ENCODE measurements around the gene HS3ST5. TPM values are rescaled to one million over a fixed set of nuclear protein-coding genes. Genes with fewer than 3 reads are reported as not detected.
"Not testable (repeated sequence)": the region's sequence is repeated elsewhere in the genome, so short reads cannot be mapped to it uniquely, and the experiment has no call there.

The HS3ST5 gene
- total RNA-seq, 3 donors from 2014 or later, result not detected

GRCh38 chr6:114319749-114320148 lies 23.1 kb downstream of the HS3ST5 start:
- TF ChIP-seq POLR2A (IDR thresholded peaks at IDR 0.05) (no peak), POLR2AphosphoS5 (IDR thresholded peaks at IDR 0.05) (no peak), CTCF (IDR thresholded peaks at IDR 0.05) (no peak)
- Histone ChIP-seq H3K4me3 (no peak overlapping the region), H3K9me3 (no peaks in the 10 kb centered on the region), H3K4me1 (no peaks in the 10 kb centered on the region), H3K36me3 (no peaks in the 10 kb centered on the region), H3K27ac (no peak overlapping the region), H3K27me3 (no peaks in the 10 kb centered on the region)
- no peak for DNase-seq (ENCODE audit: low spot score in 2 of 2)
- intact Hi-C loops (cut with DNase I; ENCODE audit: low total_unique reads), result no loop called here

DNA sequence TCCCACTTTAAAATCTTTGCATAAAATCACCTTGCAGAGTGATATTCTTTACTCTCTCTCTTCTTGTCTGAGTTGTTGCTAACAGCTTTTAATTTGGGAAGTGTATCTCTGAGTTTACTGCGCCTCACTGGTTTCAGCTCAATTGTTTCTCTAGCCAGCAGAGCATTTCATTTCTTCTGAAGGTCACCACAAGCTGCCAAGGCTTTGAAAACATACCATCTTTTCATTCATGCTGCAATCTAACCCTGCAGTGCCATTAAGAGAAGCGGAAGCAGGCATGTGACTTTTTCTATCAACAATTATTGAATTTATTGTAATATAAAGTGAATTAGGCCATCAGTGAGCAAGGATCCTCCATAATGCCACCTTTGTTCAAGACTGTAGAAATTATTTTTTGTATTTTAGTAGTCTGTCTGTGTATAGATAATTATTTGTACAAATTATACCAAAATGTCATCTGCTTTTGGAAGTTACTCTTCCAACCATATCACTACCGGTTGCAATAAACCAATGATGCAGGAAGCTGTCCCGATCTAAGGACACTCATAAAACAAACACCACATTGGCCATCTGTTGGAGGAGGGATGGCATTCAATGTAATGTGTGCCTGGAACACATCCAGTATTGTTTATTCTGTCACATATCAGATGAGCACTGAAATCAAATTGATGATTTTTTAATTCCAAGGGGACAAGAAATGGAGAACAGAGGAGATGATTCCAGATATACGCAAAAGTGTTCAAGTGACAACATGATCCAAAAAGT lies 26.8 kb downstream of the HS3ST5 start:
- intact Hi-C loops (cut with DNase I; ENCODE audit: low total_unique reads), result no loop called here

GRCh38 chr6:114313816-114314215 lies 29.0 kb downstream of the HS3ST5 start:
- H3K4me3 ChIP-seq; H3K27me3 ChIP-seq; H3K27ac ChIP-seq; H3K9me3 ChIP-seq; H3K36me3 ChIP-seq; H3K4me1 ChIP-seq; intact Hi-C loops (cut with DNase I; ENCODE audit: low total_unique reads); DNase-seq (ENCODE audit: low spot score in 2 of 2): not testable (repeated sequence)

More for the DNA sequence above, 26.8 kb downstream of the HS3ST5 start:
- Histone ChIP-seq H3K36me3 (no peaks in the 10 kb centered on the region), H3K9me3 (no peaks in the 10 kb centered on the region), H3K4me1 (no peaks in the 10 kb centered on the region), H3K27ac (no peak overlapping the region), H3K4me3 (no peak overlapping the region), H3K27me3 (no peaks in the 10 kb centered on the region)
- no peak for DNase-seq (ENCODE audit: low spot score in 2 of 2)
- TF ChIP-seq CTCF (IDR thresholded peaks at IDR 0.05) (no peak), POLR2A (IDR thresholded peaks at IDR 0.05) (no peak), POLR2AphosphoS5 (IDR thresholded peaks at IDR 0.05) (no peak)

- DNase-seq (ENCODE audit: low spot score in 2 of 2), result no peak
- intact Hi-C loops (cut with DNase I; ENCODE audit: low total_unique reads), result no loop called here
- Histone ChIP-seq H3K9me3 (no peaks in the 10 kb centered on the region), H3K27me3 (no peaks in the 10 kb centered on the region), H3K36me3 (no peaks in the 10 kb centered on the region), H3K4me1 (no peaks in the 10 kb centered on the region), H3K4me3 (no peak overlapping the region), H3K27ac (no peak overlapping the region)
- TF ChIP-seq POLR2A (IDR thresholded peaks at IDR 0.05), result no peak
- TF ChIP-seq CTCF (IDR thresholded peaks at IDR 0.05), result no peak
- no peak for TF ChIP-seq POLR2AphosphoS5 (IDR thresholded peaks at IDR 0.05)
Measured at GRCh38 chr6:114312931-114313330, 29.9 kb downstream of the HS3ST5 start.

DNA sequence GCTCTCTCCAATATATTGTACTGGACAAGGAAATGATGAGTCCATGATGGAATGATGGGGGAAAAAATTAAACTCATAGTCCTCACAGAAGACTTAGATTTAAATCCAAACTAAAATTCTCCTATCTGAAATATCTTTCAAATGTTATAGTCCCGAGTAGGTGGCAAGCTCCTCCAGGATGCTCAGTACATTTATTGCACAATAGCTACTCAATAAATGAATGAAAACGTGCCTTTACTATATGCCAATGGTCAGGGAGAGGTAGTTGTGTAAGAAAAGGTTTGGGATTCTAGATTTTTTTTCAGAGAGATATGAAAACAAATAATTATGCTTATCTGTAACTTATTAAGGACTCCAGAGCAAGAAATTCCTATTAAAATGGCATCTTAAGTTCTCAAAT lies 32.8 kb downstream of the HS3ST5 start:
- no peak overlapping the region for H3K27ac ChIP-seq
- DNase-seq (ENCODE audit: low spot score in 2 of 2), result no peak
- H3K4me3 ChIP-seq, result no peak overlapping the region
- TF ChIP-seq POLR2A (IDR thresholded peaks at IDR 0.05) (no peak), CTCF (IDR thresholded peaks at IDR 0.05) (no peak), POLR2AphosphoS5 (IDR thresholded peaks at IDR 0.05) (no peak)
- no peaks in the 10 kb centered on the region for H3K4me1 ChIP-seq
- no peaks in the 10 kb centered on the region for H3K9me3 ChIP-seq
- no peaks in the 10 kb centered on the region for H3K36me3 ChIP-seq
- no peaks in the 10 kb centered on the region for H3K27me3 ChIP-seq
- intact Hi-C loops (cut with DNase I; ENCODE audit: low total_unique reads), result no loop called here

Measured in breast epithelium (tissue), 4 donors.